ENCODE results near the gene IL25. TPM values are rescaled to one million over a fixed set of nuclear protein-coding genes. Genes with fewer than 3 reads are reported as not detected.
"Not testable (repeated sequence)": the region's sequence is repeated elsewhere in the genome, so short reads cannot be mapped to it uniquely, and the experiment has no call there.

IL25 gene
- total RNA-seq, 3 donors from 2014 or later (not counting 1 experiment from before 2014, with no cell fraction given), result not detected

GRCh38 chr14:23415821-23416778, 43.5 kb downstream of the IL25 start:
- no peaks in the 10 kb centered on the region for H3K9me3 ChIP-seq (ENCODE audit: control insufficient read depth, insufficient read depth, low read length)
- Mint-ChIP-seq H3K4me1 (no peaks in the 10 kb centered on the region), H3K9me3 (no peaks in the 10 kb centered on the region), H3K36me3 (no peaks in the 10 kb centered on the region), H3K27me3 (ENCODE audit: low read depth in 2 of 2) (no peaks in the 10 kb centered on the region), H3K27ac (no peak overlapping the region), H3K4me3 (no peak overlapping the region)
- no peak for TF ChIP-seq CTCF (IDR thresholded peaks at IDR 0.05)
- ATAC-seq, result no peak
- no peak overlapping the region for H3K4me3 ChIP-seq (ENCODE audit: low read length)
- DNase-seq, result no peak
- H3K36me3 ChIP-seq (ENCODE audit: control insufficient read depth, insufficient read depth, low read length), result no peaks in the 10 kb centered on the region
- no peaks in the 10 kb centered on the region for H3K27me3 ChIP-seq (ENCODE audit: control insufficient read depth, insufficient read depth, low read length)
- intact Hi-C loops (cut with micrococcal nuclease), result no loop called here
- WGBS (ENCODE audit: insufficient coverage), result 86% methylated on average over 21 of the region's 21 CpGs
- no peaks in the 10 kb centered on the region for H3K4me1 ChIP-seq (ENCODE audit: control insufficient read depth, insufficient read depth, low read length)
- H3K27ac ChIP-seq (ENCODE audit: low read length), result no peak overlapping the region

- H3K9me3 Mint-ChIP-seq, result no peaks in the 10 kb centered on the region
- ATAC-seq, result no peak
These were observed 44.2 kb downstream of the IL25 start for GRCh38 chr14:23416801-23417200.

DNA sequence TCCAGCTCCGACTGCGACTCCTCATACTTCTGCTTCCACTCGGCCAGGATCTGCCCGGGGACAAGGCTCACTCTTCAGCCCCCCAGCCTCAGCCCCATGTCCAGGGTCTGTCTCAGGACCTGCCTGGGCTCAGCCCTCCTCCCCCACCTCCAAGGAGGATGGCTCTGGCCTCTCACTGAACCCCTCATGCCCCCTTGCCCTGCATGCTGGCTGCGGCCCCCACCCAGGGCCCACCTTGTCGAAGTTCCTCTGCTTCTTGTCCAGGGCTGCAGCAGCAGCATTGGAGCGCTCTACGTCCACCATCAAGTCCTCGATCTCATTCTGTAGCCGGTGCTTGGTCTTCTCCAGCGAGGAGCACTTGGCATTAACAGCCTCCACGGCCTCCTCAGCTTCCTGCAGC, 44.7 kb downstream of the IL25 start:
- H3K4me3 Mint-ChIP-seq; DNase-seq; H3K27me3 Mint-ChIP-seq (ENCODE audit: low read depth in 2 of 2); H3K27me3 ChIP-seq (ENCODE audit: control insufficient read depth, insufficient read depth, low read length); H3K4me1 Mint-ChIP-seq; intact Hi-C loops (cut with micrococcal nuclease); H3K27ac Mint-ChIP-seq; H3K36me3 Mint-ChIP-seq; ATAC-seq; H3K36me3 ChIP-seq (ENCODE audit: control insufficient read depth, insufficient read depth, low read length); H3K4me1 ChIP-seq (ENCODE audit: control insufficient read depth, insufficient read depth, low read length); H3K9me3 Mint-ChIP-seq; H3K27ac ChIP-seq (ENCODE audit: low read length); H3K9me3 ChIP-seq (ENCODE audit: control insufficient read depth, insufficient read depth, low read length); H3K4me3 ChIP-seq (ENCODE audit: low read length): not testable (repeated sequence)
- 78% methylated on average over 12 of the region's 12 CpGs for WGBS (ENCODE audit: insufficient coverage)

More at GRCh38 chr14:23416801-23417200, 44.2 kb downstream of the IL25 start:
- Mint-ChIP-seq H3K36me3 (no peaks in the 10 kb centered on the region), H3K4me3 (no peak overlapping the region), H3K4me1 (no peaks in the 10 kb centered on the region), H3K27me3 (ENCODE audit: low read depth in 2 of 2) (no peaks in the 10 kb centered on the region), H3K27ac (no peak overlapping the region)
- WGBS (ENCODE audit: insufficient coverage), result 85% methylated on average over 11 of the region's 11 CpGs
- H3K4me3 ChIP-seq (ENCODE audit: low read length), result no peak overlapping the region
- H3K4me1 ChIP-seq (ENCODE audit: control insufficient read depth, insufficient read depth, low read length), result no peaks in the 10 kb centered on the region
- DNase-seq, result no peak
- intact Hi-C loops (cut with micrococcal nuclease), result no loop called here
- no peaks in the 10 kb centered on the region for H3K9me3 ChIP-seq (ENCODE audit: control insufficient read depth, insufficient read depth, low read length)
- no peak for TF ChIP-seq CTCF (IDR thresholded peaks at IDR 0.05)
- no peaks in the 10 kb centered on the region for H3K36me3 ChIP-seq (ENCODE audit: control insufficient read depth, insufficient read depth, low read length)
- no peak overlapping the region for H3K27ac ChIP-seq (ENCODE audit: low read length)
- H3K27me3 ChIP-seq (ENCODE audit: control insufficient read depth, insufficient read depth, low read length), result no peaks in the 10 kb centered on the region

DNA sequence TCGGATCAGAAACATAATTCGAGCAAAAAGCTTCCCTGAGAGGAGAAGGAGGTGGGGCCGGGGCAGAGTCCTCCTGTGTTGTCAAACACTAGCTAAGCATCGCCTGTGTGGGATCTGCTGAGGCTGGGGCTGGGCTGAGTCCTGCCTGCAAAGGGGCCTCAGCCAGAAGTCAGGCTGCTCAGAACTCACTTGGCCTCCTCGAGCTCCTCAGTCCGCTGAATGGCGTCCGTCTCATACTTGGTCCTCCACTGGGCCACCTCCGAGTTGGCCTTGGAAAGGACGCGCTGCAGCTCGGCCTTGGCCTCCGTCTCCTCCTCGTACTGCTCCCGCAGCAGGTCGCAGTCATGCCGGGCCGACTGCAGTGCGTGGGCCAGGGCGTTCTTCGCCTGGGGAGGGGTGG, 45.4 kb downstream of the IL25 start:
- Mint-ChIP-seq H3K27ac (no peak overlapping the region), H3K4me1 (no peaks in the 10 kb centered on the region), H3K36me3 (no peaks in the 10 kb centered on the region), H3K4me3 (no peak overlapping the region), H3K27me3 (ENCODE audit: low read depth in 2 of 2) (no peaks in the 10 kb centered on the region), H3K9me3 (no peaks in the 10 kb centered on the region)
- Histone ChIP-seq H3K4me3 (ENCODE audit: low read length) (no peak overlapping the region), H3K27me3 (ENCODE audit: control insufficient read depth, insufficient read depth, low read length) (no peaks in the 10 kb centered on the region), H3K36me3 (ENCODE audit: control insufficient read depth, insufficient read depth, low read length) (no peaks in the 10 kb centered on the region), H3K4me1 (ENCODE audit: control insufficient read depth, insufficient read depth, low read length) (no peaks in the 10 kb centered on the region), H3K9me3 (ENCODE audit: control insufficient read depth, insufficient read depth, low read length) (no peaks in the 10 kb centered on the region), H3K27ac (ENCODE audit: low read length) (no peak overlapping the region)
- DNase-seq (no peak), ATAC-seq (no peak)
- intact Hi-C loops (cut with micrococcal nuclease), result no loop called here
- WGBS (ENCODE audit: insufficient coverage), result 94% methylated on average over 21 of the region's 21 CpGs
- no peak for TF ChIP-seq CTCF (IDR thresholded peaks at IDR 0.05)

GRCh38 chr14:23419646-23420045, 47.0 kb downstream of the IL25 start:
- DNase-seq; H3K9me3 Mint-ChIP-seq; H3K9me3 ChIP-seq (ENCODE audit: control insufficient read depth, insufficient read depth, low read length); H3K4me3 Mint-ChIP-seq; H3K27me3 ChIP-seq (ENCODE audit: control insufficient read depth, insufficient read depth, low read length); intact Hi-C loops (cut with micrococcal nuclease); H3K36me3 Mint-ChIP-seq; H3K27me3 Mint-ChIP-seq (ENCODE audit: low read depth in 2 of 2); H3K4me1 ChIP-seq (ENCODE audit: control insufficient read depth, insufficient read depth, low read length); H3K36me3 ChIP-seq (ENCODE audit: control insufficient read depth, insufficient read depth, low read length); ATAC-seq; H3K4me3 ChIP-seq (ENCODE audit: low read length); H3K27ac ChIP-seq (ENCODE audit: low read length); H3K4me1 Mint-ChIP-seq; H3K27ac Mint-ChIP-seq: not testable (repeated sequence)
- WGBS (ENCODE audit: insufficient coverage), result 69% methylated on average over 1 of the region's 17 CpGs

All from natural killer cell (primary cell).